NB4 (cell line): ENCODE data around the gene IPP.

ENCODE experiments used
- MYC ChIP-seq: IDR thresholded peaks from 2 replicates; pipeline ENCODE4 v1.6.1; 2011; ENCODE audit warnings: low read depth, low read length
- POLR2A ChIP-seq: IDR thresholded peaks from 2 replicates; pipeline ENCODE4 v1.6.1; 2011; ENCODE audit warnings: mild to moderate bottlenecking; ENCODE audit not compliant: insufficient read length; ENCODE audit errors: extremely low read depth

- TF ChIP-seq POLR2A (no peak), MYC (no peak)
Observed at GRCh38 chr1:45746922-45747321, 3.5 kb downstream of the IPP start.
